ENCODE measurements around the gene HOXD13.

Gene HOXD13

DNA sequence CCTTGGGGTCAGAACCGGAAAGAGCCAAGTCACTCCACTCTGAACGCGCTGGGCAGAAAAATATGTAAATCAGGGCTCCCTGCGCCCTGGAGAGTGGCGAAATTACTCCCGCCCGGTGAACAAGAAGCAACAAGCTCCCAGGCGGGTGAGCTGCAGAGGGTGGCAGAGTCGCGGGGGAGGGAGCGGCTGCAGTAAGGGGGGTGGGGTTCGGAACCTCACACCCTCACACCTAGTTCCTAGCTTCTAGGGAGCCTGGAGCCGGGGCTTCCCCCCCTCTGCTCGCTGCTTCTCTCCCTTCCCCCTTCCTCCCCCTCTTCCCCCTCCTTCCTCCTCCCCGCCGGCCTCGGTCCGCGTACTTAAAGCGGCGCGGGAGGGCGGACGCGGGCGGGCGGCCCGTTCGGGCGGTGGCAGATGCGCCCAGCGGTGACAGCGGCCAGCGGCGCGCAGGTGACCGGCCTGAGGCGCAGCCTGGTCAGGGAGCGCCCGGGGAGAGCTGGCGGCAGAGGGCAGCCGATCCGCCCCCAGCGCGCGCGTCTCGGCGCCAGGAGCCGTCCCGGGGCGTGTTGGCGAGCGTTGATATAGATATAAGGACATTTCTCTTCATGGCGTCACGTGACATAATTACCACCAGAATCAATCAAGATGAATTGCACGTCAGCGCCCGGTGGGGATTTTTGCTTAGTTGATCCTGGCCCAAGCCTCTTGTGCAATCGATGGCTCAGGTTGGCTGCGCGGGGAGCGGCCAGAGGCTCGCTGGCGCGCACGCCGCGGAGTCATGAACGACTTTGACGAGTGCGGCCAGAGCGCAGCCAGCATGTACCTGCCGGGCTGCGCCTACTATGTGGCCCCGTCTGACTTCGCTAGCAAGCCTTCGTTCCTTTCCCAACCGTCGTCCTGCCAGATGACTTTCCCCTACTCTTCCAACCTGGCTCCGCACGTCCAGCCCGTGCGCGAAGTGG is 14.3 kb downstream of the HOXD13 start, which contains the start of gene HOXD11 (continued):
- TF ChIP-seq, protein P1, sequence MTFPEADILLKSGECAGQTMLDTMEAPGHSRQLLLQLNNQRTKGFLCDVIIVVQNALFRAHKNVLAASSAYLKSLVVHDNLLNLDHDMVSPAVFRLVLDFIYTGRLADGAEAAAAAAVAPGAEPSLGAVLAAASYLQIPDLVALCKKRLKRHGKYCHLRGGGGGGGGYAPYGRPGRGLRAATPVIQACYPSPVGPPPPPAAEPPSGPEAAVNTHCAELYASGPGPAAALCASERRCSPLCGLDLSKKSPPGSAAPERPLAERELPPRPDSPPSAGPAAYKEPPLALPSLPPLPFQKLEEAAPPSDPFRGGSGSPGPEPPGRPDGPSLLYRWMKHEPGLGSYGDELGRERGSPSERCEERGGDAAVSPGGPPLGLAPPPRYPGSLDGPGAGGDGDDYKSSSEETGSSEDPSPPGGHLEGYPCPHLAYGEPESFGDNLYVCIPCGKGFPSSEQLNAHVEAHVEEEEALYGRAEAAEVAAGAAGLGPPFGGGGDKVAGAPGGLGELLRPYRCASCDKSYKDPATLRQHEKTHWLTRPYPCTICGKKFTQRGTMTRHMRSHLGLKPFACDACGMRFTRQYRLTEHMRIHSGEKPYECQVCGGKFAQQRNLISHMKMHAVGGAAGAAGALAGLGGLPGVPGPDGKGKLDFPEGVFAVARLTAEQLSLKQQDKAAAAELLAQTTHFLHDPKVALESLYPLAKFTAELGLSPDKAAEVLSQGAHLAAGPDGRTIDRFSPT (tag by site-specific recombination; IDR thresholded peaks at IDR 0.05) = peak; percentile 18; the same call in 1 of the 2 replicates
- TF ChIP-seq, protein P2, sequence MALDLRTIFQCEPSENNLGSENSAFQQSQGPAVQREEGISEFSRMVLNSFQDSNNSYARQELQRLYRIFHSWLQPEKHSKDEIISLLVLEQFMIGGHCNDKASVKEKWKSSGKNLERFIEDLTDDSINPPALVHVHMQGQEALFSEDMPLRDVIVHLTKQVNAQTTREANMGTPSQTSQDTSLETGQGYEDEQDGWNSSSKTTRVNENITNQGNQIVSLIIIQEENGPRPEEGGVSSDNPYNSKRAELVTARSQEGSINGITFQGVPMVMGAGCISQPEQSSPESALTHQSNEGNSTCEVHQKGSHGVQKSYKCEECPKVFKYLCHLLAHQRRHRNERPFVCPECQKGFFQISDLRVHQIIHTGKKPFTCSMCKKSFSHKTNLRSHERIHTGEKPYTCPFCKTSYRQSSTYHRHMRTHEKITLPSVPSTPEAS (tag by site-specific recombination; IDR thresholded peaks at IDR 0.05) = no peak
- TF ChIP-seq, protein P3, sequence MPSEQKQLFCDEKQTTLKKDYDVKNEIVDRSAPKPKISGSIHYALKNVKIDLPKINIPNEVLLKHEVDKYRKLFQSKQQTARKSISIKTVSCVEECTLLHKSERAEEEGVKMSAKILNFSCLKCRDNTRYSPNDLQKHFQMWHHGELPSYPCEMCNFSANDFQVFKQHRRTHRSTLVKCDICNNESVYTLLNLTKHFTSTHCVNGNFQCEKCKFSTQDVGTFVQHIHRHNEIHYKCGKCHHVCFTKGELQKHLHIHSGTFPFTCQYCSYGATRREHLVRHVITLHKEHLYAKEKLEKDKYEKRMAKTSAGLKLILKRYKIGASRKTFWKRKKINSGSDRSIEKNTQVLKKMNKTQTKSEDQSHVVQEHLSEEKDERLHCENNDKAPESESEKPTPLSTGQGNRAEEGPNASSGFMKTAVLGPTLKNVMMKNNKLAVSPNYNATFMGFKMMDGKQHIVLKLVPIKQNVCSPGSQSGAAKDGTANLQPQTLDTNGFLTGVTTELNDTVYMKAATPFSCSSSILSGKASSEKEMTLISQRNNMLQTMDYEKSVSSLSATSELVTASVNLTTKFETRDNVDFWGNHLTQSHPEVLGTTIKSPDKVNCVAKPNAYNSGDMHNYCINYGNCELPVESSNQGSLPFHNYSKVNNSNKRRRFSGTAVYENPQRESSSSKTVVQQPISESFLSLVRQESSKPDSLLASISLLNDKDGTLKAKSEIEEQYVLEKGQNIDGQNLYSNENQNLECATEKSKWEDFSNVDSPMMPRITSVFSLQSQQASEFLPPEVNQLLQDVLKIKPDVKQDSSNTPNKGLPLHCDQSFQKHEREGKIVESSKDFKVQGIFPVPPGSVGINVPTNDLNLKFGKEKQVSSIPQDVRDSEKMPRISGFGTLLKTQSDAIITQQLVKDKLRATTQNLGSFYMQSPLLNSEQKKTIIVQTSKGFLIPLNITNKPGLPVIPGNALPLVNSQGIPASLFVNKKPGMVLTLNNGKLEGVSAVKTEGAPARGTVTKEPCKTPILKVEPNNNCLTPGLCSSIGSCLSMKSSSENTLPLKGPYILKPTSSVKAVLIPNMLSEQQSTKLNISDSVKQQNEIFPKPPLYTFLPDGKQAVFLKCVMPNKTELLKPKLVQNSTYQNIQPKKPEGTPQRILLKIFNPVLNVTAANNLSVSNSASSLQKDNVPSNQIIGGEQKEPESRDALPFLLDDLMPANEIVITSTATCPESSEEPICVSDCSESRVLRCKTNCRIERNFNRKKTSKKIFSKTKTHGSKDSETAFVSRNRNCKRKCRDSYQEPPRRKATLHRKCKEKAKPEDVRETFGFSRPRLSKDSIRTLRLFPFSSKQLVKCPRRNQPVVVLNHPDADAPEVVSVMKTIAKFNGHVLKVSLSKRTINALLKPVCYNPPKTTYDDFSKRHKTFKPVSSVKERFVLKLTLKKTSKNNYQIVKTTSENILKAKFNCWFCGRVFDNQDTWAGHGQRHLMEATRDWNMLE (tag by site-specific recombination; conservative IDR thresholded peaks at IDR 0.05; ENCODE audit: low read depth) = no peak
- TF ChIP-seq ZNF621 (tag by site-specific recombination; IDR thresholded peaks at IDR 0.05) (no peak), ZNF558 (tag by site-specific recombination; IDR thresholded peaks at IDR 0.05) (no peak), ZNF19 (tag by site-specific recombination; IDR thresholded peaks at IDR 0.05; ENCODE audit: low read depth) (no peak), ZNF114 (tag by site-specific recombination; IDR thresholded peaks at IDR 0.05) (no peak), ZNF2 (tag by site-specific recombination; IDR thresholded peaks at IDR 0.05) (peak; percentile 18; the same call in 1 of the 2 replicates), ZNF311 (tag by site-specific recombination; IDR thresholded peaks at IDR 0.05; ENCODE audit: borderline replicate concordance) (no peak), ZNF391 (tag by site-specific recombination; IDR thresholded peaks at IDR 0.05; ENCODE audit: borderline replicate concordance, low read depth) (peak; percentile 45; the same call in 1 of the 2 replicates), PRDM1 (tag by site-specific recombination; IDR thresholded peaks at IDR 0.05) (peak; percentile 55), REPIN1 (tag by site-specific recombination; IDR thresholded peaks at IDR 0.05; ENCODE audit: low read depth) (no peak), ZNF747 (tag by site-specific recombination; IDR thresholded peaks at IDR 0.05) (no peak), MYNN (tag by site-specific recombination; IDR thresholded peaks at IDR 0.05; ENCODE audit: borderline replicate concordance) (no peak), ZNF544 (tag by site-specific recombination; IDR thresholded peaks at IDR 0.05) (no peak), ZNF140 (tag by site-specific recombination; IDR thresholded peaks at IDR 0.05) (no peak), ZNF184 (tag by site-specific recombination; IDR thresholded peaks at IDR 0.05) (0 out of 2 replicates have a peak, but pooled peaks have one; percentile 29), ZNF404 (tag by site-specific recombination; IDR thresholded peaks at IDR 0.05) (no peak)
- TF ChIP-seq, protein P4, sequence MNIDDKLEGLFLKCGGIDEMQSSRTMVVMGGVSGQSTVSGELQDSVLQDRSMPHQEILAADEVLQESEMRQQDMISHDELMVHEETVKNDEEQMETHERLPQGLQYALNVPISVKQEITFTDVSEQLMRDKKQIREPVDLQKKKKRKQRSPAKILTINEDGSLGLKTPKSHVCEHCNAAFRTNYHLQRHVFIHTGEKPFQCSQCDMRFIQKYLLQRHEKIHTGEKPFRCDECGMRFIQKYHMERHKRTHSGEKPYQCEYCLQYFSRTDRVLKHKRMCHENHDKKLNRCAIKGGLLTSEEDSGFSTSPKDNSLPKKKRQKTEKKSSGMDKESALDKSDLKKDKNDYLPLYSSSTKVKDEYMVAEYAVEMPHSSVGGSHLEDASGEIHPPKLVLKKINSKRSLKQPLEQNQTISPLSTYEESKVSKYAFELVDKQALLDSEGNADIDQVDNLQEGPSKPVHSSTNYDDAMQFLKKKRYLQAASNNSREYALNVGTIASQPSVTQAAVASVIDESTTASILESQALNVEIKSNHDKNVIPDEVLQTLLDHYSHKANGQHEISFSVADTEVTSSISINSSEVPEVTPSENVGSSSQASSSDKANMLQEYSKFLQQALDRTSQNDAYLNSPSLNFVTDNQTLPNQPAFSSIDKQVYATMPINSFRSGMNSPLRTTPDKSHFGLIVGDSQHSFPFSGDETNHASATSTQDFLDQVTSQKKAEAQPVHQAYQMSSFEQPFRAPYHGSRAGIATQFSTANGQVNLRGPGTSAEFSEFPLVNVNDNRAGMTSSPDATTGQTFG (tag by site-specific recombination; IDR thresholded peaks at IDR 0.05; ENCODE audit: borderline replicate concordance) = no peak
- TF ChIP-seq, protein P5, sequence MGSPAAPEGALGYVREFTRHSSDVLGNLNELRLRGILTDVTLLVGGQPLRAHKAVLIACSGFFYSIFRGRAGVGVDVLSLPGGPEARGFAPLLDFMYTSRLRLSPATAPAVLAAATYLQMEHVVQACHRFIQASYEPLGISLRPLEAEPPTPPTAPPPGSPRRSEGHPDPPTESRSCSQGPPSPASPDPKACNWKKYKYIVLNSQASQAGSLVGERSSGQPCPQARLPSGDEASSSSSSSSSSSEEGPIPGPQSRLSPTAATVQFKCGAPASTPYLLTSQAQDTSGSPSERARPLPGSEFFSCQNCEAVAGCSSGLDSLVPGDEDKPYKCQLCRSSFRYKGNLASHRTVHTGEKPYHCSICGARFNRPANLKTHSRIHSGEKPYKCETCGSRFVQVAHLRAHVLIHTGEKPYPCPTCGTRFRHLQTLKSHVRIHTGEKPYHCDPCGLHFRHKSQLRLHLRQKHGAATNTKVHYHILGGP (tag by site-specific recombination; IDR thresholded peaks at IDR 0.05) = no peak
- TF ChIP-seq, protein P6, sequence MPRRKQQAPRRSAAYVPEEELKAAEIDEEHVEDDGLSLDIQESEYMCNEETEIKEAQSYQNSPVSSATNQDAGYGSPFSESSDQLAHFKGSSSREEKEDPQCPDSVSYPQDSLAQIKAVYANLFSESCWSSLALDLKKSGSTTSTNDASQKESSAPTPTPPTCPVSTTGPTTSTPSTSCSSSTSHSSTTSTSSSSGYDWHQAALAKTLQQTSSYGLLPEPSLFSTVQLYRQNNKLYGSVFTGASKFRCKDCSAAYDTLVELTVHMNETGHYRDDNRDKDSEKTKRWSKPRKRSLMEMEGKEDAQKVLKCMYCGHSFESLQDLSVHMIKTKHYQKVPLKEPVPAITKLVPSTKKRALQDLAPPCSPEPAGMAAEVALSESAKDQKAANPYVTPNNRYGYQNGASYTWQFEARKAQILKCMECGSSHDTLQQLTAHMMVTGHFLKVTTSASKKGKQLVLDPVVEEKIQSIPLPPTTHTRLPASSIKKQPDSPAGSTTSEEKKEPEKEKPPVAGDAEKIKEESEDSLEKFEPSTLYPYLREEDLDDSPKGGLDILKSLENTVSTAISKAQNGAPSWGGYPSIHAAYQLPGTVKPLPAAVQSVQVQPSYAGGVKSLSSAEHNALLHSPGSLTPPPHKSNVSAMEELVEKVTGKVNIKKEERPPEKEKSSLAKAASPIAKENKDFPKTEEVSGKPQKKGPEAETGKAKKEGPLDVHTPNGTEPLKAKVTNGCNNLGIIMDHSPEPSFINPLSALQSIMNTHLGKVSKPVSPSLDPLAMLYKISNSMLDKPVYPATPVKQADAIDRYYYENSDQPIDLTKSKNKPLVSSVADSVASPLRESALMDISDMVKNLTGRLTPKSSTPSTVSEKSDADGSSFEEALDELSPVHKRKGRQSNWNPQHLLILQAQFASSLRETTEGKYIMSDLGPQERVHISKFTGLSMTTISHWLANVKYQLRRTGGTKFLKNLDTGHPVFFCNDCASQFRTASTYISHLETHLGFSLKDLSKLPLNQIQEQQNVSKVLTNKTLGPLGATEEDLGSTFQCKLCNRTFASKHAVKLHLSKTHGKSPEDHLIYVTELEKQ (tag by site-specific recombination; IDR thresholded peaks at IDR 0.05; ENCODE audit: borderline replicate concordance) = peak; percentile 79
